DOHH2 (cell line): ENCODE measurements around the gene STIM2.

Experiments used
- H3F3A ChIP-seq: fragments of 200-600 bp; sonication (generic), shearing (Covaris generic); 2 replicates; pipeline ENCODE4 v1.6.0; 2016; ENCODE audit warnings: antibody characterized with exemption, mild to moderate bottlenecking; ENCODE audit not compliant: control insufficient read depth, insufficient read depth
- H3K27ac ChIP-seq: fragments of 200-600 bp; sonication (generic); 2 replicates; pipeline ENCODE4 v1.5.1; 2014; ENCODE audit warnings: low read depth, mild to moderate bottlenecking, low read length, moderate library complexity
- H3K27me3 ChIP-seq: fragments of 200-600 bp; sonication (generic); 2 replicates; pipeline ENCODE4 v1.6.1; 2014; ENCODE audit warnings: mild to moderate bottlenecking, low read length, mixed read lengths; ENCODE audit not compliant: control insufficient read depth
- H3K36me3 ChIP-seq: fragments of 200-600 bp; sonication (generic); 2 replicates; pipeline ENCODE4 v1.6.1; 2014; ENCODE audit warnings: mild to moderate bottlenecking, low read length, moderate library complexity, mixed read lengths; ENCODE audit not compliant: control insufficient read depth
- H3K4me1 ChIP-seq: fragments of 200-600 bp; sonication (generic); 2 replicates; pipeline ENCODE4 v1.6.1; 2014; ENCODE audit warnings: mild to moderate bottlenecking, low read length, mixed read lengths; ENCODE audit not compliant: control insufficient read depth
- H3K4me2 ChIP-seq: fragments of 200-600 bp; sonication (generic); 2 replicates; pipeline ENCODE4 v1.6.0; 2014; ENCODE audit warnings: mild to moderate bottlenecking, low read length, moderate library complexity
- H3K4me3 ChIP-seq: fragments of 200-600 bp; sonication (generic); 2 replicates; pipeline ENCODE4 v1.5.1; 2014; ENCODE audit warnings: mild to moderate bottlenecking, low read length, mixed read lengths
- H3K79me2 ChIP-seq: fragments of 200-600 bp; sonication (generic); 2 replicates; pipeline ENCODE4 v1.6.1; 2014; ENCODE audit warnings: mild to moderate bottlenecking, low read length, mixed read lengths; ENCODE audit not compliant: control insufficient read depth
- H3K9me2 ChIP-seq: fragments of 200-600 bp; sonication (generic); replicated peaks from 2 replicates; pipeline ENCODE4 v1.6.1; 2014; ENCODE audit warnings: mild to moderate bottlenecking, low read length, mixed read lengths; ENCODE audit not compliant: control insufficient read depth
- H3K9me3 ChIP-seq: fragments of 200-600 bp; sonication (generic); 2 replicates; pipeline ENCODE4 v1.6.1; 2014; ENCODE audit warnings: antibody characterized with exemption, low read length, mixed read lengths; ENCODE audit not compliant: control insufficient read depth, insufficient read depth
- H4K20me1 ChIP-seq: fragments of 200-600 bp; sonication (generic); 2 replicates; pipeline ENCODE4 v1.6.0; 2014; ENCODE audit warnings: low read depth, mild to moderate bottlenecking, antibody characterized with exemption, low read length, moderate library complexity; ENCODE audit not compliant: control insufficient read depth, insufficient read depth
- EZH2phosphoT487 ChIP-seq: fragments of 200-600 bp; sonication (generic); IDR thresholded peaks from 2 replicates; pipeline ENCODE4 v1.6.1; 2017; ENCODE audit warnings: borderline replicate concordance, mild to moderate bottlenecking, antibody characterized with exemption, low read length, moderate library complexity, mixed read lengths
- TF ChIP-seq, protein P1 (sequence below): fragments of 200-600 bp; sonication (generic); IDR thresholded peaks from one replicate; pipeline ENCODE4 v1.5.1; 2014; ENCODE audit warnings: antibody characterized with exemption, mild to moderate bottlenecking, low read depth, low read length; ENCODE audit not compliant: poor library complexity, severe bottlenecking

Gene STIM2

DNA sequence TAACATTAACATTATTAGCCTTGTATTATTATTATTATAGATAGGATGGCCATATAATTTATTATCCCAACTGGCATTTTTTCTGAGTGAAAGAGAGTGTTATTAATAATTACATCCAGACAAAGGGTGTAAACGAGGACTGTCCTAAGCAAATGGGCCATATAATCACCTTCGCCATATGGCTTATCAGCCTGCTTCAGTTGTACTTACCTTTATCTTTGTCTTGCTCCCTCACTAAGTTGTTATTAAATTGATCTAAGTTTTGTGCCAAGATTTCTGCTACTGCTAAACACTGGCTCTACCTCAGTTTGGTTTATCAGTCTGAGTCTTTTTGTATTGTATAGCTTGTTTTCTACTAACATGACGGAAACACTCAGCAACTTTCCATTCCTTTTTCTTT, 76.9 kb downstream of the STIM2 start:
- no peak overlapping the region for H3K4me2 ChIP-seq
- no peak overlapping the region for H3K4me3 ChIP-seq
- no peaks in the 10 kb centered on the region for H4K20me1 ChIP-seq
- H3K36me3 ChIP-seq, result peaks cover 4% of the 10 kb centered on the region; the same call in 1 of the 2 replicates
- no peaks in the 10 kb centered on the region for H3K27me3 ChIP-seq
- H3K9me3 ChIP-seq, result no peaks in the 10 kb centered on the region
- peaks cover 81% of the 10 kb centered on the region for H3K79me2 ChIP-seq
- no peaks in the 10 kb centered on the region for H3K9me2 ChIP-seq
- peaks cover 21% of the 10 kb centered on the region for H3K4me1 ChIP-seq
- no peak overlapping the region for H3K27ac ChIP-seq
- H3F3A ChIP-seq, result 0 out of 2 replicates have a peak, but pooled peaks cover 2% of the 10 kb centered on the region
- TF ChIP-seq, protein P1, sequence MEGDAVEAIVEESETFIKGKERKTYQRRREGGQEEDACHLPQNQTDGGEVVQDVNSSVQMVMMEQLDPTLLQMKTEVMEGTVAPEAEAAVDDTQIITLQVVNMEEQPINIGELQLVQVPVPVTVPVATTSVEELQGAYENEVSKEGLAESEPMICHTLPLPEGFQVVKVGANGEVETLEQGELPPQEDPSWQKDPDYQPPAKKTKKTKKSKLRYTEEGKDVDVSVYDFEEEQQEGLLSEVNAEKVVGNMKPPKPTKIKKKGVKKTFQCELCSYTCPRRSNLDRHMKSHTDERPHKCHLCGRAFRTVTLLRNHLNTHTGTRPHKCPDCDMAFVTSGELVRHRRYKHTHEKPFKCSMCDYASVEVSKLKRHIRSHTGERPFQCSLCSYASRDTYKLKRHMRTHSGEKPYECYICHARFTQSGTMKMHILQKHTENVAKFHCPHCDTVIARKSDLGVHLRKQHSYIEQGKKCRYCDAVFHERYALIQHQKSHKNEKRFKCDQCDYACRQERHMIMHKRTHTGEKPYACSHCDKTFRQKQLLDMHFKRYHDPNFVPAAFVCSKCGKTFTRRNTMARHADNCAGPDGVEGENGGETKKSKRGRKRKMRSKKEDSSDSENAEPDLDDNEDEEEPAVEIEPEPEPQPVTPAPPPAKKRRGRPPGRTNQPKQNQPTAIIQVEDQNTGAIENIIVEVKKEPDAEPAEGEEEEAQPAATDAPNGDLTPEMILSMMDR, result no peak
- TF ChIP-seq EZH2phosphoT487, result no peak

DNA sequence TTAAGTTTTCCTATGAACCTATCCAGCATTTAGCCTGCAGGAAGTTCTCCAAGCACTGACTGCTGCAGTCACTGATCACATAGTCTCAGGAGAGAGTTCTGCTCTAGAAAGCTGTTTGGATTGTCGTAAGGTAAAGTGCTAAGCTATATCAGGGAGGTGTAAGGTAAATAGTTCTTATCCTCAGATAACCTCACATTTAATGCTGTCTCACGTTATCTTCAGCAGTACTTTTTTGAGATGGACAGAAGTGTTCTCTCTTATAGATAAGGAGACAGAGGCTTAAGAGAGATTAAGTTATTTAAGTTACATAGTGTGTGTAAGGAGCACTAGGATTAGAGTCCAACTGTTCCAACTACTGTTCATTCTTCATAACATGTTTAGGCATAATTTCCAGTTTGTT, 77.9 kb downstream of the STIM2 start:
- Histone ChIP-seq H3K4me3 (no peak overlapping the region), H3K4me1 (peaks cover 21% of the 10 kb centered on the region), H3K9me2 (no peaks in the 10 kb centered on the region), H3K9me3 (no peaks in the 10 kb centered on the region), H3F3A (0 out of 2 replicates have a peak, but pooled peaks cover 2% of the 10 kb centered on the region), H3K27me3 (no peaks in the 10 kb centered on the region), H3K36me3 (peaks cover 11% of the 10 kb centered on the region; the same call in 1 of the 2 replicates), H3K27ac (no peak overlapping the region), H4K20me1 (no peaks in the 10 kb centered on the region), H3K4me2 (no peak overlapping the region), H3K79me2 (peaks cover 82% of the 10 kb centered on the region)
- TF ChIP-seq EZH2phosphoT487, result no peak
- TF ChIP-seq, protein P1, result no peak

DNA sequence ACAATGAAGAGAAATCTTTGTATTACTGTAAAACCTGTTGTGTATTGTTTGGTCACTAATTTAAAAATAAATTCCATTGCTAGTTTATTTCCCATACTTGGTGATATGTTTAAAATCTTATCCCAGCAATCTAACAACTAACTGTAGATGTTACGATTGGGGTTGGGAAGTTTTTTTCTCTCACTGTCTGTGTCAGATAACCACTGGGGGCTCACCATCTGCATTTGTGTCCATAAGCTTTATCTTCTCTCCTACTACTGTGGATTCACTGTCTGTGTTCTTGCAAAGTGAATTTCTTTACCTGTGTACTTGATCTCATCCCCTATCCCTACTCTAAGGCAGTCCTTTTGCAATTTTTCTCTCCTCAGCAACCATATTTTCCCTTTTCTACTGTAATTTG, 81.3 kb downstream of the STIM2 start:
- H3K79me2 ChIP-seq, result peaks cover 94% of the 10 kb centered on the region
- H3F3A ChIP-seq, result no peaks in the 10 kb centered on the region
- H3K4me3 ChIP-seq, result no peak overlapping the region
- no peaks in the 10 kb centered on the region; the same call in 1 of the 2 replicates for H3K9me3 ChIP-seq
- no peaks in the 10 kb centered on the region for H3K9me2 ChIP-seq
- H3K4me1 ChIP-seq, result peaks cover 19% of the 10 kb centered on the region
- TF ChIP-seq EZH2phosphoT487, result no peak
- TF ChIP-seq, protein P1, result no peak
- no peak overlapping the region for H3K27ac ChIP-seq
- peaks cover 20% of the 10 kb centered on the region; the same call in 1 of the 2 replicates for H3K36me3 ChIP-seq
- no peak overlapping the region for H3K4me2 ChIP-seq
- no peaks in the 10 kb centered on the region for H3K27me3 ChIP-seq
- no peaks in the 10 kb centered on the region for H4K20me1 ChIP-seq
